Tibial nerve (tissue), 3 donors: ENCODE measurements around the gene NTNG2.

ENCODE experiments used
- POLR2A ChIP-seq, 2 donors: fragments of 450-650 bp; IDR thresholded peaks; one replicate each; pipeline ENCODE4 v1.6.1; 2017; ENCODE audit warnings: antibody characterized with exemption in 2 of 2, mild to moderate bottlenecking in 2 of 2, moderate library complexity in 2 of 2
- TF ChIP-seq, protein P1 (sequence below), 5 experiments: fragments of 200-600 bp in 3 of 5; fragments of 450-650 bp in 2 of 5; sonication (generic) in 3 of 5; IDR thresholded peaks; one replicate each; pipeline ENCODE4 v1.5.1; 2016 to 2019; ENCODE audit warnings: antibody characterized with exemption in 5 of 5, mild to moderate bottlenecking in 3 of 5, moderate library complexity in 2 of 5

DNA sequence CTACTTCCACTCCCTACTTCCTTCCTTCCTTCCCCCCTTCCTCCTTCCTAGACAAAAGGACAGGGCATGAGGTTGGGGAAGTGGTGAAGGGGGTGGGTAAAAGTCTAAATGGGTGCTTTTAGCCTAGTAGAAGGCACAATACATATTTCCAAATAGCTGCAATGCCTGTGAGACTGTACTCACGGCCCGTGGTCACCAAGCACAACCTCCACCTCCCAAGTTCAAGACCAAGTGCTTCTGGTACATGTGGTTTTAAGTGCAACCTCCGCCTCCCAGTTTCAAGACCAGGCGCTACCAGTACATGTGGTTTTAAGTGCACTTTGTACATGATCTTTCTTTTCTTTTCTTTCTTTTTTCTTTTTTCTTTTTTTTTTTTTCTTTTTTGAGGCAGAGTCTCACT lies 14.5 kb upstream of the NTNG2 start:
- TF ChIP-seq POLR2A (IDR thresholded peaks at IDR 0.05): no peak
- TF ChIP-seq, protein P1, sequence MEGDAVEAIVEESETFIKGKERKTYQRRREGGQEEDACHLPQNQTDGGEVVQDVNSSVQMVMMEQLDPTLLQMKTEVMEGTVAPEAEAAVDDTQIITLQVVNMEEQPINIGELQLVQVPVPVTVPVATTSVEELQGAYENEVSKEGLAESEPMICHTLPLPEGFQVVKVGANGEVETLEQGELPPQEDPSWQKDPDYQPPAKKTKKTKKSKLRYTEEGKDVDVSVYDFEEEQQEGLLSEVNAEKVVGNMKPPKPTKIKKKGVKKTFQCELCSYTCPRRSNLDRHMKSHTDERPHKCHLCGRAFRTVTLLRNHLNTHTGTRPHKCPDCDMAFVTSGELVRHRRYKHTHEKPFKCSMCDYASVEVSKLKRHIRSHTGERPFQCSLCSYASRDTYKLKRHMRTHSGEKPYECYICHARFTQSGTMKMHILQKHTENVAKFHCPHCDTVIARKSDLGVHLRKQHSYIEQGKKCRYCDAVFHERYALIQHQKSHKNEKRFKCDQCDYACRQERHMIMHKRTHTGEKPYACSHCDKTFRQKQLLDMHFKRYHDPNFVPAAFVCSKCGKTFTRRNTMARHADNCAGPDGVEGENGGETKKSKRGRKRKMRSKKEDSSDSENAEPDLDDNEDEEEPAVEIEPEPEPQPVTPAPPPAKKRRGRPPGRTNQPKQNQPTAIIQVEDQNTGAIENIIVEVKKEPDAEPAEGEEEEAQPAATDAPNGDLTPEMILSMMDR (IDR thresholded peaks at IDR 0.05): no peak
